NCI-H460 (cell line): ENCODE data around the gene MASP1. TPM values are rescaled to one million over a fixed set of nuclear protein-coding genes. Genes with fewer than 3 reads are reported as not detected.
"Not testable (repeated sequence)": the region's sequence is repeated elsewhere in the genome, so short reads cannot be mapped to it uniquely, and the experiment has no call there.

Experiments
- DNase-seq: peaks from one replicate; pipeline ENCODE4 v3.0.0-alpha.2; 2016; ENCODE audit warnings: low read depth; ENCODE audit errors: extremely low read depth
- total RNA-seq: library from RNA; depleted of rRNA; stranded (reverse); fragments of >200 nt; shearing (Covaris generic); gene quantifications from 2 replicates; pipeline ENCODE4 v1.2.3, GENCODE V29; 2014

MASP1 gene
- total RNA-seq, 1 experiment from 2014 or later, result 0.02 TPM

DNA sequence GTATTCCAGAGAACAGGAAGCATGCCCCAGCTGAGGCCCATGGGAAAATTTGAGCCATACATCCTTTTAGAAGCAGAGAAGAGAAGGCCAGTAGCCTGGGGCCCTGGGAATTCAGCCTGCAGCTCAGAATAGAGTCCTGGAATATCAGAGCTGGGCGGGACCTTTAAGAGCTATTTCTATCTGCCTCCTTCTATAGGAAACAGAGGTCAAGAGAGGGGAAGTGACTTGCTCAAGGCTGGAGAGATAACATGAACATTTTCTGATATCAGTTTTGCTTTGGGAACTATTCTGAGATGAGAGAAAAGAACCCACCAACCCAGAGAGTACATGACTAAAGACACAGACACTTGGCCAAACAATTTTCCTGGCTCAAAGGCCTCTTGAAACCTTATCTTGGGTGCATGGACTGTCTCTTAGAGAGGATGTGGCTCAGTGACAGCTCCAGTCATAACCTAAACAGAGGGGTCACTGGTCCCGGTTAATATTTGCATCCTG lies 26.0 kb downstream of the MASP1 start:
- DNase-seq, result no peak

DNA sequence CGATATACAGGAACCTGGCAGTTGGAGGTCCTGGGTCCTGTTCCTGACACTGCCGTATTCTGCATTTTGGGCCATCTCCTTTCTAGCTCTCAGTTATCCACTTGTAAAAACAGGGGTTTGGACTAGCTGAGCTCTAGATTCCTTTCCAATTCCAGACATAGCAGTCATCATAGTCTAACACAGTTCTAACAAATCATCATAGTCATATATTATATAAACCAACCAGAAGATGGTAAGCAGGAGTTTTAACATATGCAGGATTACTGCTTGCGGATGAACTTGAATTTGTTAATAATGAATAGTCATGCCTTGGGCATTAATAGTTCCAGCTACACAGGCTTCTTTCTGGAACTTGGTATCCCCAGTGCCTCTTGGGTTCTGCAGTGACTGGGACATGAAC lies 26.6 kb downstream of the MASP1 start:
- DNase-seq, result no peak

DNA sequence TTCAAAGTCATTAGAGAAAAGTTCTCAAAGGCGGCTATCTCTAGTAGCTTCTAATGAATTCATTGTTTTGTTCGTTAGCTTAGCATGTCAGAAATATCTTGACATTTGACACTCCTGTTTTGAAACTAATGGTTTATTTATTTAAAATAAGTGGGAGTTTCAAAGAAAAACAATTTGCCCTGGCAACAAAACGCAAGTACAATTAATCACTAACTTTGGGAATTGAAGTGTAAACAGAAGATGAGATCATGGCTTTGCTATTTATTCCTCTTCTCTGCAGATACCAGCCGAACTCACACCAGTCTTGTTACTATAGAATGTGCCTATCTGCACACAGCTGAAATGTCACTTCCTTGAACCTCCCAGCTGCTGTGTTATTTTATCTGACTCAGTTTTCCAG lies 27.5 kb downstream of the MASP1 start:
- peak; percentile 3 for DNase-seq

DNA sequence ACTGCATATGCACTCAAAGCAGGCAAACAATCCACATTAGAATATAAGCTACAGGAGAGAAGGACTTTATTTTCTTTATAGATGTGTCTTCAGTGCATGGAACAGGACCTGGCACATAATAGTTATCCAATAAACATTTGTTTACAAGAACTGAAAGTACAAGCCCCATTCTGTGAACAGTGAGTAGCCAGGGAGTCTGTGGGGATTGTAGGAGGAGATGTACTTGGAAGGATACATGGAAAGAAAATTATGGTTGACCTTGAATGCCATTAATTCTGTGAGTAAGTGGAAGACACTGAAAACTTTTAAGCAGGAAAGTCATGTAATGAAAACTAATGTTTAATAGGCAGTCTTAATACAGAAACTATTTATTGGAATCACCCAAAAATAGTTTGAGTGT lies 28.3 kb downstream of the MASP1 start:
- DNase-seq, result no peak

DNA sequence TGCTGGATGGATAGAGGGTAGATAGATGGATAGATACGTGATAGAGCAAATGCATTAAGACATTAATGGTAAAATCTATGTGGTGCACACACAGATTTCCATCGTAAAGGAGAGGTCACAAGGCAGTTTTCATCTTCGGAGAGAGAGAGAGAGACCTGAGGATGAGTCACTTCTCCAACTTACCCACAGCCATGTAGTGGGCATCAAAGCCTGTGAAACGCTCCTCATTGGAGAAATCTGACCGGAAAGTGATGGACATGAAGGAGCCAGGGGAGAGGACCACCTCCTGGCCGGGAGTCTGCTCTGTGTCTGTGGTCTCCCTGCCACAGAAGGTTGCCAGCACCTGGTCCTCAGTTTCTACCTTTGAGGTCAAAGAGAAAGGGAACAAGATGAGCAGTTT lies 29.2 kb downstream of the MASP1 start:
- no peak for DNase-seq

DNA sequence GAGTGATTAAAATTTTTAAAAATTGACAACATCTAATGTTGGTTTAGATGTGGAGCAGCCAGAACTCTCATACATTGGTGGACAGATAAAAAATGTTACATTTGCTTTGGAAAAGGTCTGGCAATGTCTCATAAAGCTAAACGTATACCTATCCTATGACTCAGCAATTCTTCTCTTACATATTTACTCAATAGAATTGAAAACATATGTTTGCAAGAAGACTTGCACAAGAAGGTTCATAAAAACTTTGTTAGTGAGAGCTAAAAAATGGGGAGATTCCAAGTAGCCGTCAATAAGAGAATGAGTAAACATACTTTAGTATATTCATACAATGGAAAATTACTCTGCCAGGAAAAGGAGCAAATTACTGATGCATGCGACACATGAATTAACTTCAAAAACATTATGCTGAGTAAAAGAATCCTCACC lies 30.0 kb downstream of the MASP1 start:
- DNase-seq, result no peak

DNA sequence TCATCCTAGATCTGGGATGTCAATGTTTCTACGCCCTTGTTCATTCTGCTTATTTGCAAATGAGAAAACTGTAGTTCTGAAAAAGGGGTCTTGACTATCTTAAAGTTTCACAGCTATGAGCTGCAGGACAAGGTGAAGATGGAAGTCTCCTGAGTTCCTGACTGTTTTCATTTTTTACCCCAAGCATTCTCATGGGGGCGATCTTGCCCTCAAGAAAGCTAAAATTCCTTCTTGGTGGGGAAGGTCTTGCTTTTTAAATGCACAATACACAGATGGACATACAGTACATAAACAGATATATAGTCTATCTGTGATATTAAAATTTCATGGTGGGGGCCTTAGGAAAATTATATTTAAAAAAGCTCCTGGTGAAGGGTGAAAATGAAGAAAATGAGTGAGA lies 32.4 kb downstream of the MASP1 start:
- DNase-seq, result no peak

DNA sequence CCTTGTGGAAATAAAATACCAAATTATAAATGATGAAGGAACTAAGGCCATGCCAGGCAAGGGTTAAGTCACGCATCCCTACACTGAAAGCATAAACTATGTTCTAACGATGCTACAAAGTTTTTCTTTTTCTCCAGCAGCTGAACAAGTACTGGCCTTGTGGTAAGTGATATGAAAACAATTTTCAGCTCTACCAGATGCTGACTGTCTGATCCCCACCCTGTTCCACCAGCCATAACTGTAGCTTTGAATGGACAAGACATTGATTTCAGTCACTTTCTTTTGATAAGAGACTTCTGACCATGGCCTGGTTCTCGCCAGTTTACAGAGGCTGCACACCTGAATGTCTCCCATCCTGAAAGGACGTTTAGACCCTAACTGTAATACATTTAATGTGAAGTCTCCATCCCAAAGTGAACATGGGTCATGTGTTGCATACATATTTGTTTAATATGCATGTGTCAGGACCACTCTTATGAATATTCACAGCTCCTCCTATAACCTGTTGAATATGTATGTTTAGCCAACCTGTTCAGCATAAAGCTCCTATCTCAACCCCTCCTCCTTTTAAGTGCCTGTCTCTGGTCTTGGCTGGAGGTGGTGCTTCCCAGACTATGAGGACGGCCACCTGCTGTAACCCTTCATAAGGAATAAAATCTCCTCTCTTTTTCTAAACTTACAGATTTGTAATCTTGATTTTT lies 33.4 kb downstream of the MASP1 start:
- no peak for DNase-seq

DNA sequence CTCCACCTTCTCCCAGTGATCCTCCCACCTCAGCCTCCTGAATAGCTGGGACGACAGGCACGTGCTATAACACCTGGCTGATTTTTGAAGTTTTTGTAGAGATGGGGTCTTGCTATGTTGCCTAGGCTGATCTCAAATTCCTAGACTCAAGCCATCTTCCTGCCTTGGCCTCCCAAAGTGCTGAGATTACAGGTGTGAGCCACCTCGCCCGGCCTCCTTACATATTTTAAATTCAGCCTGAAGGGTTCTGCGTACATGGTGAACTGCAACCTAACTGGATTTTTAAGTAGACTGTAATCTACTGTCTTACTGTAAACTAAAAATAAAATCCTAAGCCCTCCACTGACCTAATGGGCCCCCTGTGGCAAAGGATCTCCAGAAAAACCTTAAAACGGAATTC lies 34.1 kb downstream of the MASP1 start:
- DNase-seq, result no peak

DNA sequence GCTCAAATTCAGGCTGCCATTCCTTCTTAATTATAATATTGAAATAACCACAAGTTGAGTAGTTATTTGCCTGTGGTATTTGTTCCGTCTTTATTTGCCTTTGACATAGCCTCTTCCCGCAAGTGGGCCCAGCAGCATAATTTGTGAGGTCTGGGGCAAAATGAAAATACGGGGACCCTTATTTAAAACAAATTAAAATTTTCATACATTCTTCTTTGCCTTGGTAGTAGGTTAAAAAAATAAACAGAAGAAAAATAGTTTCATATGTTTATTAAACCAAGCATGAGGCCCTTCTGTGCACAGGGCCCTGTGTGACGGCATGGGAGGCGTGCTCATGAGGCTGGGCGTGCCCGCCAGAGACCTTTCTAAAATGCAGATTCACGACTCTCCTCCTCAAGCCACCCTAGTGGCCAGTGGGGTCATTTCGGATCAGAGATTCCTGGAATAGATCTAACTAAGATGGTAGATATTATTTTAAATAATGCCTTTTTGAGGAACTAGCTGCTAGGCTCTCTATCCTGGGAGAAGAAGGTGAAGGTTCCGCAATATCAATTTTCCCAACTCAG lies 35.4 kb downstream of the MASP1 start:
- no peak for DNase-seq

DNA sequence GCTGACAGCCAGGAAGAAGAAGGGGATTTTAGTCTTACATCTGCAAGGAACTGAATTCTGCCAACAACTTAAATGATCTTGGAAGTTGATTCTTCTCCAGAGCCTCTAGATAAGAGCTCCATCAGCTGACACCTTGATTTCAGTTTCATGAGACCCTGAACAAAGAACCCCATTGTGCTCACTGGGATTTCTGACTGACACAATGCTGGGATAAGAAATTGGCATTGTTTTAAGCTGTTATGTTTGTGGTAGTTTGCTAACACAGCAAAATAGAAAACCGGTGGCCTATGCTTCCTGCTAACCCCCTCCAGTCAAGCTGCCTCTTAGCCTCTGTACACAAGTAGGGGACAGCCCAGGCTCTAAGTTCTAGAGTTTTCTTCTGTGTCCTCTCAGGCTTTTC lies 36.2 kb downstream of the MASP1 start:
- no peak for DNase-seq

DNA sequence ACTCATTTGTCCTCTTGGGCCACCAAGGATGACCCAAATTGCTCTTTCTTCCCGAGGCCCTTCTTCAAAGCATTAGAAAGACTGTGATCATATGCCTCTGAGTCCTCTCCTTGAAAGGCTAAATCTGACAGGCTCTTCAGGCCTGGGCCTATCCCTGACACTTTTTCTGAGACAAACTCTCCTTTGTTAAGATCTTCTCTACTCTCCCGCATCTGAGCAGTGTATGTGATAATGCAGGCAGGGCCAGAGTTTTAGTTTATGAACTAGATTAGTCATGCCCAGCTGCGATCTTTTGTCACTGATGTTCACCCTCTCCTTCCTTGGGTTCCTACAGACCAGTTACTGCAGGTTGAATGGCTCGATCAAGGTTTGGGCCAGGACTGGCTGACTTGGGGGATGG lies 39.2 kb downstream of the MASP1 start:
- no peak for DNase-seq

DNA sequence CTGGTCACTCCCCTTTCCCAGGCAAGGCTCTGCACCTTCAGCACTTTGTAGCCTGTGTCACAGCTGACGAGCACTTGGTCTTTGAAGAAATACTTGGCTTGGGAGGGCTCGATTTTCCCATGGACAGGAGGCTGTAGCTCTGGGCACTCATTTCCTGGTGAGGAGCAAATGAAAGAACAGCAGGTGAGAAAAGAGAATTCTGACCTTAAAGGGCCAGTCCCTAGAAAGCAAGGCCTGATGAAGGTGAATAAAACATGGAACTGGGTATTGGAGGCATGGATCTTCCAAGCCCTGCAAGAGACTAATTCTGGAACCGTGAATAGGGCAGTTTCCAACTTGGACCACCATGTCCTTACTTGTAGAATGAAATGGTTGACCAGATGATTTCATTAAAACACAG lies 39.9 kb downstream of the MASP1 start:
- no peak for DNase-seq

DNA sequence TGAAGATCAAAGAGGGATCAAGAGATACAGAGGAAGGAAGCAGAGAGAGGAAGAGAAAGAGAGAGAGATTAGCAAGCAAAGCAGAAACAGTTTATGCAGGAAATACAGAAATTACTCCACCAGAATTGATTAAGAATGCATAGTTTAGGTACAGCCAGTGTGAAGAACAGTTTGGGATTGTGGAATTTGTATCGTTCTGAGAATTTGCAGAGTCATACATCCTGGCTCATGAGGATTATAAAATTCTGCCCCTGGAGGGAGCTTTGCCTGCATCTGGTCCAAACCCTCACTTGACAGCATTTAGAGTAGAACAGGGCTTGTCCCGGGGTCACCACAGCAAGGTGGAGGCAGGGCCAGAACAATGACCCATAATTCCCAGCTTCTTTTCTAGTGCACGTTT lies 44.1 kb downstream of the MASP1 start:
- DNase-seq, result no peak

DNA sequence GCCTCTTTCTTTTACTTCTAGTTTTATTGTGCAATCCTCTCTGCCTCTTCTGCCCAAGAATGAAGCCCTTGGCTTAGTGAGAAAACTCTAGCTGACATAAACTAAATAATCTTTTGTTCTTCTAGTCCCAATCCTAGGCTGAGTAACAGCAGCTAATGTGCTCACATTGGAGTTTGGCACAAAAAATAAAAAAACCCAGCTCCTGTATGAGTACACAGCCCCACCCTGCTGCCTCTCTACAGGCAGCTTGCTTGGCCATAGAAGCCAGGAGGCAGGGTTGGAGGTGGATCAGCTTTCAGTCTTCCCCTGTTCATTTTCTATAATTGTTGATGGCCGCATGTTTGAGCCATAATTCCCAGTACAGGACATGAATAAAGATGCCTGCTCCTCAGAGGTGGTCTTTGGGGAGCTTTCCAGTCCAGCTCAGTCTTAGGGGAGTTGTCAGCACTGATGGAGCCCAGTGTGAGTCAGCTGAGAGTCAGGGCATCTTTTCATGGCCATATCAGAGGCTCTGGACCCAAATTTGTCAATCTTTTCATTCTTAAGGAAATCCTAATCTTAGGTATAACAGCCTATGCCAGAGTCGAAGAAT lies 47.5 kb downstream of the MASP1 start:
- no peak for DNase-seq

DNA sequence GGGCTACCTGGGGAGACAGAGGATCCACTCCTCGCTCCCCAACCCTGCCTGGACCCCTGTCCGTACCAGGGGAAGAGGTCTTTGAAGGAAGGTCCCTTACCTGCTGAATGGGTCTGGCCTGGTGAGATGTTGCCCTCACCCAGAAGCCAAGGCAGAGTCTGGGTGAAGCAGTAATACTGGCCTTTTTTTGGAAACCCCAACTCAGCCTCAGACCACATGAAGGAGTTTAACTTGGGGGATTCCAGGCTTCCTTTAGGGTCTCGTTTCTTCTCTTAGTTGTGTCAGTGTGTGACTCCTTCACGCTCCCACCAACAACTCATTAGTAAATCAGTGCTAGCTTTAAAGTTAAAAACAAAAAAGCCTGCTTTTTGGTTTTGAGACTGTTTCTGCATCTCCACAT lies 48.6 kb downstream of the MASP1 start:
- no peak for DNase-seq

DNA sequence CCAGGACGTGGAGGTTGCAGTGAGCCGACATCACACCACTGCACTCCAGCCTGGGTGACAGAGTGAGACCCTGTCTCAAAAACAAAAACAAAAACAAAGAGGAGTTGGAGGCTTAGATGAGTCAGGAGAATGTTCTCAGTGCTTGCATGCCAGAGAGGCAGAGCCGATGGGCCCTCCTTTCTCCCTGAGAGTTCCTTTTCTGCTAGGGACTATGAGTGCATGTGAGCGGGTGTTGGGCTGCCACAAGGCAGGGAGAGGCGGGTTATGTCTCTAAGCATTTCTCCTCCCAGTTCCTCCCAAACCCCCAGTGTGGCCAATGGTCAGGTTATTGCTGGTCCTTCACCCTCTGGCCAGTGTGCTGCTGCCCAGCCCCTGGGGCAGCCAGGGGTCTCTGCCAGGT lies 49.1 kb downstream of the MASP1 start:
- no peak for DNase-seq

DNA sequence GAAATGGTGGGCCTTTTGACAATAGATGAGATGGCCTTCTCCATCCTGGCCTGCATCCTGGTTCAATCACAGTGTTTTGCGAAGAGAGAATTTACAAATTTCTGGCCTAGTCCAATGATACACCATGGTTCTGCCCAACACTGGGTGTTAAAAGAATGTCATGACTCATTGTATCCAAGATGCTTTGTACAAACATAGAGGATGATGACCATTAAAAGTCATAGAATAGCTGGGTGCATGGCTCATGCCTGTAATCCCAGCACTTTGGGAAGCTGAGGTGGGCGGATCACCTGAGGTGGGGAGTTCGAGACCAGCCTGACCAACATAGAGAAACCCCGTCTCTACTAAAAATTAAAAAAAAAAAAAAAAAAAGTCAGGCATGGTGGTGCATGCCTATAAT lies 52.7 kb downstream of the MASP1 start:
- DNase-seq, result not testable (repeated sequence)

DNA sequence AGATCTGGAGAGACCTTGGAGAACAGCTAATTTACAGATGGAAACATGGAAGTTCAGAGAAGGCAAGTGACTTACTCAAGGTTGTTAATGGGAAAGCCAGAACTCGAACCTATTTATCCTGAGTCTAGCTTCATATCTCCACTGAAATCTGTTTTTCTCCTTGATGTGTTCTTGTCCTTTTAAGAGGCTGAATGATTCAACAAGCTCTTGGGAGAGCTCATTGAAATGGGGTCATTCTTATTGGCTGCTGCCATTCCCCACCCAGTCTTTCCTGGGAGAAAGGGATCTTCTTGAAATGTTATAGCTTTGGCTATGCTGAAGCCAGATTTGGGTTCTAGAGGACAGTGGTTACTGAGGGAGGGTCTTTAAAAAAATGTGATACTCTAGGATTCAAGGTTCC lies 53.3 kb downstream of the MASP1 start:
- DNase-seq, result no peak

DNA sequence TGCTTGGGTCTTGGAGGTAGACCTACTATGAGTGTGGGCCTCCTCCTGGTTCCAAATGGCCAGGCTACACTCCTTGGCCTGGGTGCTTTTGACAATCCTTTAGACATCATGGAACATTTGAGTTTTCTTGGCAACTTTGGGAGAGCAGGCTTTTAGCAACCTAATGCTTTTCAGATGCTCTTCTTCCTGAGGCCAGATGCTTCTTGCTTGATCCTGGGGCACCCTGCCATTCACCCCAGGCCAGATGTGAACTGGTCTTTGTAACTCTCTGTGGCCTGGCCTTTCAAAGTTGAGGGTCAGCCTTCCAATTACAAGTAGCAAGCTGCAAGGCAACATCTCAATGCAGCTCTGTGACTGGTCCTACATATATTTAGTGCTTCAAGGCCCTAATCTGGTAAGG lies 53.8 kb downstream of the MASP1 start:
- DNase-seq, result no peak

DNA sequence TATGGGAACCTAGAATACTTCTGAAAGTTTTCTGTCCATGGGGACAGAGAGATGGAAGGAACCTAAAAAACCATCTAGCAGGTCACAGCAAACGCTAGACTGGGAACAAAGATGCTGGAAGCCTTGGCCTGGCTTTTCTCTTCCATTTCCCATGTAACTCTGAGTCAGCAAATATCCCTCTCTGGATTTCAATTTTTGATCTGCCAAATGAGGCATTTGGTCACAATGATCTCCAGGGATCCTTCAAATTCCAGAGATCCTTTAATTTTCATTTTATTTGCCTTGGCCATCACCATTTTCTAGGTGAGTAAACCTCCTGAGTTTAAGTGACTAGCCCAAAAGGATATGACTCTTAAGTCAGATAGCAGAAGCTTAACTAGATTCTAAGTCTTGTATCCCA lies 54.6 kb downstream of the MASP1 start:
- no peak for DNase-seq

DNA sequence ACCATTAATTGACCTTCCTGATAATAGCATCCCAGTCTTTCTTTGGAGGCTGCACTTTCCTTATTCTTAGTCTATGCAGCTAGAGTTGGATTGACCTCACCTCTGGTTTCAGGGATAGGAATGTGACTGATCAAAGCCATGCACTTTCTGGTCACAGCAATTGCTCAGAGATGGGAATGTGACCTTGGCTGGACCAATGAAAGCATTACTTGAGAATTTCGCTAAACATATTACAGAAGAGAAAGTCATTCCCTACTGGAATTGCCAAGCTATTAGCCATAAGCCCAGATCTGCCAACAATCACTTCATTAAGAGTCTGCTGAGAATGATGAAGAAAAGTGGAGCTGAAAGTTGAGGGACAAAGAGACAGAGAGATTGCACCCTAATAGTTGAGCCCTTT lies 61.5 kb downstream of the MASP1 start:
- DNase-seq, result no peak
